ENCODE data around the gene TBC1D22A.
A peak's percentile ranks its signal among the peaks of the same experiment; 100 is the strongest.

TBC1D22A gene

GRCh38 chr22:46761017-46761416 is 1.4 kb upstream of the TBC1D22A start:
- TF ChIP-seq, protein P1, sequence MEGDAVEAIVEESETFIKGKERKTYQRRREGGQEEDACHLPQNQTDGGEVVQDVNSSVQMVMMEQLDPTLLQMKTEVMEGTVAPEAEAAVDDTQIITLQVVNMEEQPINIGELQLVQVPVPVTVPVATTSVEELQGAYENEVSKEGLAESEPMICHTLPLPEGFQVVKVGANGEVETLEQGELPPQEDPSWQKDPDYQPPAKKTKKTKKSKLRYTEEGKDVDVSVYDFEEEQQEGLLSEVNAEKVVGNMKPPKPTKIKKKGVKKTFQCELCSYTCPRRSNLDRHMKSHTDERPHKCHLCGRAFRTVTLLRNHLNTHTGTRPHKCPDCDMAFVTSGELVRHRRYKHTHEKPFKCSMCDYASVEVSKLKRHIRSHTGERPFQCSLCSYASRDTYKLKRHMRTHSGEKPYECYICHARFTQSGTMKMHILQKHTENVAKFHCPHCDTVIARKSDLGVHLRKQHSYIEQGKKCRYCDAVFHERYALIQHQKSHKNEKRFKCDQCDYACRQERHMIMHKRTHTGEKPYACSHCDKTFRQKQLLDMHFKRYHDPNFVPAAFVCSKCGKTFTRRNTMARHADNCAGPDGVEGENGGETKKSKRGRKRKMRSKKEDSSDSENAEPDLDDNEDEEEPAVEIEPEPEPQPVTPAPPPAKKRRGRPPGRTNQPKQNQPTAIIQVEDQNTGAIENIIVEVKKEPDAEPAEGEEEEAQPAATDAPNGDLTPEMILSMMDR (IDR thresholded peaks at IDR 0.05; ENCODE audit: extremely low read depth, missing control alignments), result no peak
- no peak for DNase-seq (ENCODE audit: low spot score)

DNA sequence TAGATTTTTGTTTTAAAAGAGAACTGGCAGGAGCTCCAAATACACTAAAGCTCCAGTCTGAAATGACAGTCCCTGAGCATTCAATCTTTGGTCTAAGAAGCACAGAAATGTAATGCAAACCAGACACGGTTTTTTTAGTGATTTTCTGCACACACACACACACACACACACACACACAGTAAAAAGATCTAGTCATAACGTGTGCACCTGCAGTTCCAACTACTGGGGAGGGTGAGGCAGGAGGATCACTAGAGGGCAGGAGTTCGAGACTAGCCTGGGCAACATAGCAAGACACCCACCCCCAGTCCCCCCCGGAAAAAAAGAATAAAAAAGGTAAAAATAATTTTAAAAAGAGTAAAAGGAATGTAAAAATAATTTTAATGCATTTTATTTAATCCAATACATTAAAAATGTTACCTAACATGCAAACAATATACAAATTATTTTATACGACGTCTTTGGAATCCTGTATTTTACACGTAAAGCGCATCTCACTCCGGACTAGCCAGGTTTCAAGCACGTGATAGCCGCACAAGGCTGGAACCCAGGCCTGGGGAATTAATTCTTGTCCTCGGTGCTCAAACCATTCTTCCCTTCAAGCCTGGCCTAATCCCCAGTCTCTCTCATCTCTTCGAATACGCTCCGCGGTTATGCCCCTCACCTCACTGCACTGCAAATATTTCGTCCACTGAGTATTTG is 762 bp upstream of the TBC1D22A start:
- no peak for DNase-seq (ENCODE audit: low spot score)
- TF ChIP-seq, protein P1 (IDR thresholded peaks at IDR 0.05; ENCODE audit: extremely low read depth, missing control alignments), result no peak

DNA sequence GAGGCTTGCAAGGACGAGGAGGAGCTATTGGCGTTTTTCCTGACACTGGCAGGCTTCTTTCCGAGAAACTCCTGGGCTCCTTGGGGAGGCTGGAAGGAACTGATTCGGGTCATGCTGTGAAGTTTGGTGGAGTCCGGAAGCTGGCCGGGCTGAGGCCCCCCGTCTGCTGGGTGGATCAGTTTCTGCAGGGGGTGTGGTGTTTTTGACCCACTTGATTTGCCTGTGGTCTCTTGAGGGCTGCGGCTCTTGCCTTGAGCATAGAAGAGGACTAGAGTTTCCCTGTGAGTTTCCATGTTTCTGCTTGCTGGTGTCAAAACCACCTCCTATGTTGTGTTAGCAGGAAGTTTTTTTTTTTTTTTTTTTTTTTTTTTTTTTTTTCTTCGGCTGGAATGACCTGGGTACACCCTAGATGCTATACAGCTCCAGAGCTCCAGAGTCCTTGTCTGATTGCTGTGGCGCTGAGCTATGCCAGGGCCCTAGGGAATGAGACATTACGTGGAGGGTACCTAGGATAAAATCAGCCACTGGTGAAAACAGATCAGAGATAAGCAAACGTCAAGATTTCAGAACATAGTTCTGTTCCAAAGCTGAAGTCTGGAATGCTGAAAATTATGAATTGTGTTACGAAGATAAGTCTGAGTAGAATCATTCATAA is 728 bp downstream of the TBC1D22A start:
- DNase-seq (ENCODE audit: low spot score), result peak; percentile 84
- TF ChIP-seq, protein P1 (IDR thresholded peaks at IDR 0.05; ENCODE audit: extremely low read depth, missing control alignments), result no peak

GRCh38 chr22:46764140-46764680 is 1.8 kb downstream of the TBC1D22A start:
- TF ChIP-seq, protein P1 (IDR thresholded peaks at IDR 0.05; ENCODE audit: extremely low read depth, missing control alignments), result no peak
- peak; percentile 19 for DNase-seq (ENCODE audit: low spot score)

DNA sequence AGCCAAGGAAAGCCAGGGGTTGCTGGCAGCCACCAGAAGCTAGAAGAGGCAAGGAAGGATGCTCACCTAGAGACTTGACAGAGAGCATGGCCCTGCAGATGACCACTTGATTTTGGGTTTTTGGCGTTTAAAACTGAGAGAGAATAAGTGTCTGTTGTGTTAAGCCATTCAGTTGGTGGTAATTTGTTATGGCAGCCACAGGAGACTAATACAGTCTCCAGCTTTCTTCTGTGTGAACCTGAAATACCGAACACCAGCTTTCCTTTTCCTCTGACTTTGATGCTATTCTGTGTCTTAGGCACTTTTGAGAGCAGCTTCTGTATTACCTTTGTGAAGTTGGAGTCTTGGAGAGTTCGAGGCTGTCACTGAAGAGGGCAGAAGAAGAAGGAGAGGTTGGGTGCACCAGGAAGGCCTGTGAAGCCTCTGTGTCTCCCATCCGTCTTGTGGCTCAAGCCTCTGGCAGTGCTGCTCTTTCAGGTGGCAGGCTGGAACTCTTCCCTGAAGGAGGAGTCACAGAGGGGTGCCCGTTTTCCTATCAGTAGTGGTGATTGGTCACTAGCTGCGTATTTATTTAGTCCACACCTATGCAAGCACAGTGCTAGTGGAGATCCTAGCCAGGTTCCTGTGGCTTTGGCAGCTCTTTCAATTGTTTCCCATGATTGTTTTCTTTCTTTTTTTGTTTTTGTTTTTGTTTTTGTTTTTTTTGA is 2.5 kb downstream of the TBC1D22A start:
- TF ChIP-seq, protein P1 (IDR thresholded peaks at IDR 0.05; ENCODE audit: extremely low read depth, missing control alignments), result no peak
- DNase-seq (ENCODE audit: low spot score), result no peak

DNA sequence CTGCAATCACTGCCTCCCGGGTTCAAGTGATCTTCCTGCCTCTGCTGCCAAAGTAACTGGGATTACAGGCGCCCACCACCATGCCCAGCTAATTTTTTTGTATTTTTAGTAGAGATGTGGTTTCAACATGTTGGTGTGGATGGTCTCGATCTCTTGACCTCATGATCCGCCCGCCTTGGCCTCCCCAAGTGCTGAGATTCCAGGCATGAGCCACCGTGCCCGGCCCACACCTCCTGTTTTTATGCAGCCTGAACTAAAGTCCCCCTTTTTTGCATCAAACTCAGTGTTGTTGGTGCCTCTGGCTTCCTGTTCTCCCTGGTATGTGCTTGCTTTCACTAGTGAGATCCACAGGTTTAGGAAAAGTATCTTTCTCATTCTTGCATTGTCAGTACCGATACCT is 4.2 kb downstream of the TBC1D22A start:
- no peak for DNase-seq (ENCODE audit: low spot score)
- TF ChIP-seq, protein P1 (IDR thresholded peaks at IDR 0.05; ENCODE audit: extremely low read depth, missing control alignments), result no peak
